K562 (cell line): ENCODE measurements around the gene MDK. TPM values are rescaled to one million over a fixed set of nuclear protein-coding genes. Genes with fewer than 3 reads are reported as not detected.

ENCODE experiments used
- ATAC-seq: fragments of 200-7000 bp; cut with Tn5 transposase; 3 replicates; pipeline ENCODE4 v1.9.1; 2020; ENCODE audit warnings: moderate library complexity
- BruUV-seq: library from RNA; stranded (reverse); fragments of 400-500 nt; replicated peaks from 2 replicates; lab custom pipeline; 2021; lab: Mats Ljungman, UMichigan
- CTCF ChIA-PET: fragments of 300-600 bp; formaldehyde crosslinking; extraction: SDS; loops from one replicate; lab custom pipeline; 2021; ENCODE audit warnings: low intra/inter-chr PET ratio; lab: Yijun Ruan, JAX
- POLR2A ChIA-PET: fragments of 300-600, 350-650 bp; sonication (Branson Sonifier 250); formaldehyde crosslinking; extraction: SDS; loops from one replicate; lab custom pipeline; 2021; ENCODE audit warnings: antibody characterized with exemption, inconsistent platforms; lab: Yijun Ruan, JAX
- DNase-seq, 4 experiments: peaks; one replicate each; pipeline versions ENCODE4 v3.0.0 to v3.0.0-alpha.2; 2011 to 2018; ENCODE audit warnings: low spot score in 3 of 4, mixed read lengths in 3 of 4; ENCODE audit errors: extremely low read depth in 1 of 4
- FAIRE-seq: peaks from 2 replicates; lab custom pipeline; 2011; peaks lifted over from hg19 to GRCh38; lab: Jason Lieb, UNC
- H2AFZ ChIP-seq: 2 replicates; pipeline ENCODE4 v1.6.0; 2011; ENCODE audit warnings: low read depth, low read length, control low read depth, inconsistent platforms
- H3K27ac ChIP-seq: fragments of 200-600 bp; 3 replicates; pipeline ENCODE4 v1.8.0; 2011; ENCODE audit warnings: low read depth, mild to moderate bottlenecking, control low read depth, inconsistent platforms, low read length, moderate library complexity, mixed read lengths; ENCODE audit errors: extremely low read depth
- H3K27me3 ChIP-seq, 2 experiments: fragments of 300-600 bp in 1 of 2; 2 replicates in 1 of 2; 3 replicates in 1 of 2; pipeline versions ENCODE4 v1.6.0 to v1.8.0; 2011; ENCODE audit warnings: inconsistent platforms in 2 of 2, low read length in 2 of 2, mild to moderate bottlenecking in 1 of 2, mixed read lengths in 1 of 2, moderate library complexity in 1 of 2; ENCODE audit not compliant: control insufficient read depth in 2 of 2, insufficient read depth in 2 of 2
- H3K36me3 ChIP-seq: fragments of 300-600 bp; 3 replicates; pipeline ENCODE4 v1.8.0; 2011; ENCODE audit warnings: mild to moderate bottlenecking, low read length, inconsistent platforms; ENCODE audit not compliant: control insufficient read depth, insufficient read depth
- H3K4me1 ChIP-seq, 2 experiments: fragments of 200-600 bp in 1 of 2; replicated peaks in 1 of 2; 2 replicates in 1 of 2; 3 replicates in 1 of 2; pipeline versions ENCODE4 v1.5.1 to v1.8.0; 2011; ENCODE audit warnings: inconsistent platforms in 2 of 2, low read length in 2 of 2, mild to moderate bottlenecking in 1 of 2, mixed read lengths in 1 of 2, moderate library complexity in 1 of 2; ENCODE audit not compliant: control insufficient read depth in 2 of 2, insufficient read depth in 2 of 2
- H3K4me2 ChIP-seq: 2 replicates; pipeline ENCODE4 v1.6.1; 2011; ENCODE audit warnings: low read length, control low read depth, inconsistent platforms, mixed read lengths; ENCODE audit not compliant: insufficient read depth
- H3K4me3 ChIP-seq: fragments of 200-600 bp; sonication (generic), shearing (Covaris generic); 2 replicates; pipeline ENCODE4 v1.5.1; 2016; ENCODE audit warnings: control low read depth, inconsistent platforms
- H3K79me2 ChIP-seq: fragments of 200-600 bp; 3 replicates; pipeline ENCODE4 v1.8.0; 2011; ENCODE audit warnings: low read length, inconsistent platforms; ENCODE audit not compliant: control insufficient read depth, insufficient read depth
- H3K9ac ChIP-seq, 2 experiments: 2 replicates each; pipeline versions ENCODE4 v1.6.0 to v1.6.1; 2011; ENCODE audit warnings: low read depth in 2 of 2, low read length in 2 of 2, control low read depth in 1 of 2, inconsistent platforms in 1 of 2, mild to moderate bottlenecking in 1 of 2, mixed read lengths in 1 of 2; ENCODE audit not compliant: insufficient read depth in 1 of 2
- H3K9me1 ChIP-seq: one replicate; pipeline ENCODE4 v1.6.0; 2011; ENCODE audit warnings: inconsistent platforms, mild to moderate bottlenecking, low read length, moderate library complexity; ENCODE audit not compliant: control insufficient read depth, insufficient read depth
- H3K9me3 ChIP-seq: replicated peaks from 2 replicates; pipeline ENCODE4 v1.5.1; 2011; ENCODE audit warnings: low read depth, low read length, inconsistent platforms; ENCODE audit not compliant: control insufficient read depth, insufficient read depth
- H4K20me1 ChIP-seq: replicated peaks from 2 replicates; pipeline ENCODE4 v1.6.1; 2011; ENCODE audit warnings: low read length, inconsistent platforms, mixed read lengths; ENCODE audit not compliant: control insufficient read depth, insufficient read depth
- DACH1 ChIP-seq: fragments of 450-650 bp; IDR thresholded peaks from 2 replicates; pipeline ENCODE4 v1.6.1; 2018; ENCODE audit not compliant: partially characterized antibody
- EZH2 ChIP-seq: IDR thresholded peaks from 2 replicates; pipeline ENCODE4 v1.6.1; 2012; ENCODE audit warnings: low read depth, mild to moderate bottlenecking, inconsistent platforms, low read length, borderline replicate concordance
- HDAC8 ChIP-seq: fragments of 450-650 bp; IDR thresholded peaks from 2 replicates; pipeline ENCODE4 v1.6.1; 2016; ENCODE audit warnings: mild to moderate bottlenecking, missing genetic modification characterization, moderate library complexity, missing compliant biosample characterization
- HMG20A ChIP-seq: fragments of 450-650 bp; formaldehyde crosslinking; conservative IDR thresholded peaks from 2 replicates; pipeline ENCODE4 v1.4.0; 2020; ENCODE audit warnings: mild to moderate bottlenecking, mixed read lengths
- HMGN3 ChIP-seq: IDR thresholded peaks from 2 replicates; pipeline ENCODE4 v1.6.1; 2011; ENCODE audit warnings: borderline replicate concordance, low read depth, mild to moderate bottlenecking, mixed read lengths, low read length; ENCODE audit not compliant: insufficient read length; ENCODE audit errors: extremely low read depth
- MAZ ChIP-seq, 2 experiments: fragments of 450-650 bp in 1 of 2; sonication (generic) in 1 of 2; formaldehyde crosslinking; IDR thresholded peaks in 1 of 2; conservative IDR thresholded peaks in 1 of 2; 2 replicates each; pipeline versions ENCODE4 v1.4.0 to v1.5.0; 2020; ENCODE audit warnings: mild to moderate bottlenecking in 1 of 2, missing genetic modification reagents in 1 of 2
- MEIS2 ChIP-seq: fragments of 450-650 bp; IDR thresholded peaks from 2 replicates; pipeline ENCODE4 v1.6.1; 2014; ENCODE audit warnings: mild to moderate bottlenecking; ENCODE audit not compliant: partially characterized antibody
- NCOR1 ChIP-seq: fragments of 450-650 bp; IDR thresholded peaks from 2 replicates; pipeline ENCODE4 v1.6.1; 2016; ENCODE audit warnings: mild to moderate bottlenecking, moderate library complexity
- PHF21A ChIP-seq: fragments of 450-650 bp; IDR thresholded peaks from 2 replicates; pipeline ENCODE4 v1.6.1; 2017; ENCODE audit warnings: low read depth, borderline replicate concordance
- SMC3 ChIP-seq: conservative IDR thresholded peaks from 2 replicates; pipeline ENCODE4 v1.6.1; 2011; ENCODE audit warnings: low read depth, low read length, improper control_type of control experiment; ENCODE audit not compliant: insufficient read depth
- TBL1XR1 ChIP-seq, 2 experiments: IDR thresholded peaks; 2 replicates each; pipeline ENCODE4 v1.6.1; 2012; ENCODE audit warnings: improper control_type of control experiment in 2 of 2, low read length in 2 of 2, mild to moderate bottlenecking in 1 of 2
- TBP ChIP-seq: optimal IDR thresholded peaks from 2 replicates; pipeline ENCODE3; 2011; ENCODE audit warnings: low read depth, low read length, improper control_type of control experiment
- TEAD1 ChIP-seq, 2 experiments: fragments of 450-650 bp in 1 of 2; sonication (generic) in 1 of 2; formaldehyde crosslinking; IDR thresholded peaks; 2 replicates each; pipeline versions ENCODE4 v1.4.0 to v1.8.0; 2020 to 2022; ENCODE audit warnings: mild to moderate bottlenecking in 2 of 2, missing genetic modification reagents in 1 of 2
- TFAP4 ChIP-seq: sonication (generic); formaldehyde crosslinking; IDR thresholded peaks from 2 replicates; pipeline ENCODE4 v1.8.0; 2022; ENCODE audit warnings: missing genetic modification reagents, mild to moderate bottlenecking, moderate library complexity, borderline replicate concordance
- ZBTB7A ChIP-seq: IDR thresholded peaks from 2 replicates; pipeline ENCODE4 v1.6.1; 2011; ENCODE audit warnings: low read depth, mild to moderate bottlenecking, low read length, moderate library complexity, borderline replicate concordance; ENCODE audit not compliant: control insufficient read depth
- WGBS: fragments of 100-300 bp; shearing (Covaris generic); methylation state at CpG from one replicate; pipeline ENCODE4 v1.1.6; 2016; ENCODE audit warnings: low coverage, mixed read lengths; ENCODE audit not compliant: insufficient coverage; ENCODE audit errors: missing lambda C conversion rate; 5-methylcytosine and 5-hydroxymethylcytosine counted together
- in situ Hi-C: fragments of 300-500 bp; cut with MboI; formaldehyde crosslinking; loops from 4 replicates; pipeline ENCODE4 v1.15.0; 2018; ENCODE audit warnings: inconsistent platforms, mixed read lengths
- intact Hi-C: fragments of 100-400 bp; cut with micrococcal nuclease; formaldehyde crosslinking; loops from 2 replicates; pipeline ENCODE4 v1.14.2; 2022
- polyA plus RNA-seq, 8 experiments: library from polyadenylated mRNA; depleted of rRNA in 4 of 8; stranded (reverse) in 5 of 8; unstranded in 3 of 8; fragments of >200 nt; fragmentation: Nextera tagmentation in 2 of 8; fragmentation: Illumina TruSeq in 1 of 8; extraction: Ambion mirVana in 2 of 8; extraction: Trizol in 1 of 8; gene quantifications; 2 replicates each; pipeline versions ENCODE4 v1.2.1 to v1.2.3, GENCODE V29; 2011 to 2014; ENCODE audit warnings: inconsistent platforms in 1 of 8, missing spikeins in 1 of 8
- total RNA-seq, 7 experiments: library from RNA; depleted of rRNA in 6 of 7; stranded (reverse); fragments of >200 nt in 6 of 7; fragmentation: Illumina TruSeq in 2 of 7; extraction: Trizol in 2 of 7; gene quantifications; 2 replicates each; pipeline versions ENCODE4 v1.2.1 to v1.2.3, GENCODE V29; 2011 to 2021; ENCODE audit warnings: low replicate concordance in 1 of 7
- TF ChIP-seq, protein P1 (sequence below): sonication (generic); formaldehyde crosslinking; IDR thresholded peaks from 2 replicates; pipeline ENCODE4 v1.4.0; 2020; ENCODE audit warnings: mild to moderate bottlenecking, missing genetic modification reagents
- TF ChIP-seq, protein P2 (sequence below): fragments of 200-800 bp; sonication (Bioruptor generic); IDR thresholded peaks from 2 replicates; pipeline ENCODE4 v1.6.1; 2017; ENCODE audit warnings: missing genetic modification characterization, missing compliant biosample characterization

The MDK gene
- total and polyA plus RNA-seq, 9 of the 15 experiments (the other 6 are each of a cell fraction or from before 2014, with no cell fraction given) = 20.7 to 700 (median 350) TPM

DNA sequence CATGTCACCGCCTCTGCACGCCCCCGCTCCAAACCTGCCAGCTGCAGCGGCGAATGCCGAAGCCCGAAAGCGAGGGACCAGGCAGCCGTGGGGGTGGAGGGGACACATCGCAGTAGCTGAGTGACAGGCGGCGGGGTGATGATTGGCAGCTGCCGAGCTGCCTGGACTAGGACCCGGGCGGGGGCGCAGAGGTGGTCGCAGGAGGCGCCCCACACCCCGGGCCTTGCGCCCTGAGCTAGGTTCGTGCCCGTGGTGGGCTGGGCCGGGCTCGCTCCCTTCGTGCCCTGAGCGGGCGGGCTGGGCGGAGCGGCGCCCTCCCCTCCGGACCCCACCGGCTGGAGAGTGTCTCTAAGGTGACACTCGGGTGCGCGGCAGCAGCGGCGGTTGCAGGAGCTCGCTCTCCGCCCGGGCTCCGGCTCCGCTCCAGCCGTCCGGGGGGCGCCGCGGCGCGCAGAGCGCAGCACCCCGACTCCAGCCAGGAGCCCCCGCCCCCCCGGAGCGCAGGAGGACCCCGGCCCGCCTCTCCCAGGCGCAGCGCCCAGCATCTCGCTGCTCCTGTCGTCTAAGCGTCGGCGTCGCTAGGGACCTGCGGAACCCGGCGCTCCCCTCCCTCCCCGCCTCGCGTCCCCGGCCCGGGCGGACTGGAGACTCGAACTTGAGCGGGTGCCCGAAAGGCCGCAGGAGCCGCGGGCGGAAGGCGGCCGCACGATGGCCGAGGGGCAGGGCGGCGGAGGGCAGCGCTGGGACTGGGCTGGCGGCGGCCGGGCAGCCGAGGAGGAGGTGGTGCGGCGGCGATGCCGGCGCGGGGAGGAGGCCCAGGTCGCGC, 48.7 kb upstream of the MDK start:
- Histone ChIP-seq H3K9me1 (no peaks in the 10 kb centered on the region), H3K9ac (no peak overlapping the region), H3K4me3 (no peak overlapping the region), H3K4me1 (peaks cover 16 to 36% of the 10 kb centered on the region in 2 experiments), H3K9me3 (no peaks in the 10 kb centered on the region), H3K27ac (no peak overlapping the region), H3K36me3 (no peaks in the 10 kb centered on the region), H3K79me2 (no peaks in the 10 kb centered on the region), H2AFZ (no peak overlapping the region), H4K20me1 (peaks cover 3% of the 10 kb centered on the region; the same call in 1 of the 2 replicates), H3K27me3 (peaks cover 36 to 66% of the 10 kb centered on the region in 2 experiments; a peak in 4 of 5 replicates), H3K4me2 (no peak overlapping the region)
- no TSS peak for BruUV-seq
- ChIA-PET POLR2A (interaction anchor here (0.8 to 1.1 kb wide), 2 partner anchors 9 to 19 kb away, joined by 3 read pairs; no protein-coding TSS in a partner anchor), CTCF (no interaction called here)
- peak in 2 of 4 experiments; percentile 43 to 49 for DNase-seq
- no peak for ATAC-seq
- in situ Hi-C loops = no loop called here
- WGBS = 17% methylated on average over 59 of the region's 99 CpGs
- no peak for FAIRE-seq
- intact Hi-C loops = no loop called here
- TF ChIP-seq TEAD1 (CRISPR knock-in tag; IDR thresholded peaks at IDR 0.05) = no peak
- TF ChIP-seq HMGN3 = no peak
- TF ChIP-seq HDAC8 (tag) = no peak
- 0 out of 2 replicates have a peak, but pooled peaks have one; percentile 23 for TF ChIP-seq TFAP4 (CRISPR knock-in tag)
- no peak for TF ChIP-seq PHF21A
- no peak for TF ChIP-seq NCOR1
- TF ChIP-seq, protein P1, sequence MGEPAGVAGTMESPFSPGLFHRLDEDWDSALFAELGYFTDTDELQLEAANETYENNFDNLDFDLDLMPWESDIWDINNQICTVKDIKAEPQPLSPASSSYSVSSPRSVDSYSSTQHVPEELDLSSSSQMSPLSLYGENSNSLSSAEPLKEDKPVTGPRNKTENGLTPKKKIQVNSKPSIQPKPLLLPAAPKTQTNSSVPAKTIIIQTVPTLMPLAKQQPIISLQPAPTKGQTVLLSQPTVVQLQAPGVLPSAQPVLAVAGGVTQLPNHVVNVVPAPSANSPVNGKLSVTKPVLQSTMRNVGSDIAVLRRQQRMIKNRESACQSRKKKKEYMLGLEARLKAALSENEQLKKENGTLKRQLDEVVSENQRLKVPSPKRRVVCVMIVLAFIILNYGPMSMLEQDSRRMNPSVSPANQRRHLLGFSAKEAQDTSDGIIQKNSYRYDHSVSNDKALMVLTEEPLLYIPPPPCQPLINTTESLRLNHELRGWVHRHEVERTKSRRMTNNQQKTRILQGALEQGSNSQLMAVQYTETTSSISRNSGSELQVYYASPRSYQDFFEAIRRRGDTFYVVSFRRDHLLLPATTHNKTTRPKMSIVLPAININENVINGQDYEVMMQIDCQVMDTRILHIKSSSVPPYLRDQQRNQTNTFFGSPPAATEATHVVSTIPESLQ = no peak
- TF ChIP-seq TBP = no peak
- peak; percentile 49; the same call in 1 of the 2 replicates for TF ChIP-seq ZBTB7A
- no peak for TF ChIP-seq DACH1
- no peak for TF ChIP-seq TBL1XR1 (IDR thresholded peaks at IDR 0.05; ENCODE audit: low read length in 2 of 2)
- no peak for TF ChIP-seq SMC3
- no peak for TF ChIP-seq MAZ (CRISPR knock-in tag; conservative IDR thresholded peaks at IDR 0.05 in 1 of 2, IDR thresholded peaks at IDR 0.05 in 1 of 2)
- TF ChIP-seq EZH2 = 0 out of 2 replicates have a peak, but pooled peaks have one; percentile 4
- no peak for TF ChIP-seq HMG20A (CRISPR knock-in tag)
- peak; percentile 44 for TF ChIP-seq MEIS2
- TF ChIP-seq, protein P2, sequence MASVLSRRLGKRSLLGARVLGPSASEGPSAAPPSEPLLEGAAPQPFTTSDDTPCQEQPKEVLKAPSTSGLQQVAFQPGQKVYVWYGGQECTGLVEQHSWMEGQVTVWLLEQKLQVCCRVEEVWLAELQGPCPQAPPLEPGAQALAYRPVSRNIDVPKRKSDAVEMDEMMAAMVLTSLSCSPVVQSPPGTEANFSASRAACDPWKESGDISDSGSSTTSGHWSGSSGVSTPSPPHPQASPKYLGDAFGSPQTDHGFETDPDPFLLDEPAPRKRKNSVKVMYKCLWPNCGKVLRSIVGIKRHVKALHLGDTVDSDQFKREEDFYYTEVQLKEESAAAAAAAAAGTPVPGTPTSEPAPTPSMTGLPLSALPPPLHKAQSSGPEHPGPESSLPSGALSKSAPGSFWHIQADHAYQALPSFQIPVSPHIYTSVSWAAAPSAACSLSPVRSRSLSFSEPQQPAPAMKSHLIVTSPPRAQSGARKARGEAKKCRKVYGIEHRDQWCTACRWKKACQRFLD (CRISPR knock-in tag) = no peak
